Parathyroid adenoma (tissue), 2 donors: ENCODE measurements around the gene CNST.

Source experiments
- H2AFZ ChIP-seq: fragments of 300-600 bp; sonication (generic); one replicate; pipeline ENCODE4 v1.7.0; 2017; ENCODE audit warnings: antibody characterized with exemption, mild to moderate bottlenecking
- H3K27ac ChIP-seq: fragments of 300-600 bp; sonication (generic); one replicate; pipeline ENCODE4 v1.7.0; 2017
- H3K27me3 ChIP-seq: fragments of 300-600 bp; sonication (generic); one replicate; pipeline ENCODE4 v1.7.0; 2017; ENCODE audit warnings: low read length; ENCODE audit not compliant: control insufficient read depth, insufficient read depth
- H3K36me3 ChIP-seq: fragments of 300-600 bp; sonication (generic); one replicate; pipeline ENCODE4 v1.7.0; 2017; ENCODE audit warnings: low read length; ENCODE audit not compliant: control insufficient read depth, insufficient read depth
- H3K4me1 ChIP-seq: fragments of 300-600 bp; sonication (generic); one replicate; pipeline ENCODE4 v1.7.0; 2017; ENCODE audit warnings: control low read depth
- H3K4me2 ChIP-seq: fragments of 300-600 bp; sonication (generic); one replicate; pipeline ENCODE4 v1.7.0; 2017; ENCODE audit warnings: low read length
- H3K4me3 ChIP-seq: fragments of 300-600 bp; sonication (generic); one replicate; pipeline ENCODE4 v1.7.0; 2017; ENCODE audit warnings: low read depth, low read length
- H3K79me2 ChIP-seq: fragments of 300-600 bp; sonication (generic); one replicate; pipeline ENCODE4 v1.7.0; 2017; ENCODE audit warnings: control low read depth
- H3K9ac ChIP-seq: fragments of 300-600 bp; sonication (generic); one replicate; pipeline ENCODE4 v1.7.0; 2017; ENCODE audit warnings: mild to moderate bottlenecking
- H3K9me3 ChIP-seq: fragments of 300-600 bp; sonication (generic); one replicate; pipeline ENCODE4 v1.7.0; 2017; ENCODE audit warnings: low read length; ENCODE audit not compliant: control insufficient read depth
- CTCF ChIP-seq: fragments of 300-600 bp; sonication (generic); IDR thresholded peaks from one replicate; pipeline ENCODE4 v1.7.0; 2017; ENCODE audit warnings: antibody characterized with exemption, mild to moderate bottlenecking
- donor health status: primary hyperparathyroidism.

Gene CNST

GRCh38 chr1:246607462-246607861 is 41.2 kb downstream of the CNST start:
- H3K27ac ChIP-seq: no peak overlapping the region
- no peak overlapping the region for H2AFZ ChIP-seq
- no peak overlapping the region for H3K4me3 ChIP-seq
- no peak overlapping the region for H3K4me2 ChIP-seq
- no peak overlapping the region for H3K9ac ChIP-seq
- no peaks in the 10 kb centered on the region for H3K36me3 ChIP-seq
- H3K9me3 ChIP-seq: no peaks in the 10 kb centered on the region
- TF ChIP-seq CTCF: no peak
- no peaks in the 10 kb centered on the region for H3K4me1 ChIP-seq
- no peaks in the 10 kb centered on the region for H3K27me3 ChIP-seq
- peaks cover 8% of the 10 kb centered on the region for H3K79me2 ChIP-seq

- no peak overlapping the region for H3K4me3 ChIP-seq
- no peaks in the 10 kb centered on the region for H3K27me3 ChIP-seq
- H3K4me2 ChIP-seq: no peak overlapping the region
- peak overlapping the region; percentile 10 for H3K27ac ChIP-seq
- H3K36me3 ChIP-seq: no peaks in the 10 kb centered on the region
- no peak for TF ChIP-seq CTCF
- no peaks in the 10 kb centered on the region for H3K9me3 ChIP-seq
- H3K79me2 ChIP-seq: peaks cover 10% of the 10 kb centered on the region
- H3K4me1 ChIP-seq: no peaks in the 10 kb centered on the region
- H3K9ac ChIP-seq: no peak overlapping the region
- H2AFZ ChIP-seq: no peak overlapping the region
Observed at GRCh38 chr1:246608616-246609376, 42.5 kb downstream of the CNST start.

DNA sequence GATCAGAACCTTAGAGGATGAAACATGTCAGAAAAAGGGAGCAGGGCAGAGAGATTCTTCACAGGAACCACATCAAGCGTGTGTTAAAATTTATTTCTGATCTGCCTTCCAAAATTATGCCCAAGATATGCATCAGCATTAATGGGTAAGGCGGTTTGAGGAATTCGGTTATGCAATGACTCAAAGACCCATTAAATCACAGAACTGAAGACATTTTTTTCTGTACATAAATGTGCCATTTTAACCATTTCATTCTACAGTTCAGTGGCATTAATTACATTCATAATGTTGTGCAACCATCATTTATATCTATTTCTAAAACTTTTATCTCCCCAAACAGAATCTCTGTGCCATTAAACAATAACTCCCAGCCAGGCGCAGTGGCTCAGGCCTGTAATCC is 43.4 kb downstream of the CNST start:
- Histone ChIP-seq H3K9me3 (no peaks in the 10 kb centered on the region), H3K4me3 (no peak overlapping the region), H3K9ac (no peak overlapping the region), H3K27ac (peak overlapping the region; percentile 10), H3K4me1 (no peaks in the 10 kb centered on the region), H2AFZ (no peak overlapping the region), H3K27me3 (no peaks in the 10 kb centered on the region), H3K36me3 (no peaks in the 10 kb centered on the region), H3K4me2 (no peak overlapping the region), H3K79me2 (peaks cover 9% of the 10 kb centered on the region)
- no peak for TF ChIP-seq CTCF

- H3K9ac ChIP-seq: no peak overlapping the region
- no peak overlapping the region for H3K4me2 ChIP-seq
- no peaks in the 10 kb centered on the region for H3K36me3 ChIP-seq
- no peaks in the 10 kb centered on the region for H3K9me3 ChIP-seq
- H3K4me1 ChIP-seq: no peaks in the 10 kb centered on the region
- H3K27ac ChIP-seq: no peak overlapping the region
- no peak for TF ChIP-seq CTCF
- H2AFZ ChIP-seq: no peak overlapping the region
- peaks cover 6% of the 10 kb centered on the region for H3K79me2 ChIP-seq
- H3K4me3 ChIP-seq: no peak overlapping the region
- H3K27me3 ChIP-seq: no peaks in the 10 kb centered on the region
Observed at GRCh38 chr1:246613096-246613758, 47.0 kb downstream of the CNST start.
